GM23248 (cell line): Measurements from ENCODE around the gene SRRM5. TPM values are rescaled to one million over a fixed set of nuclear protein-coding genes. Genes with fewer than 3 reads are reported as not detected.

Source experiments
- DNase-seq: peaks from one replicate; pipeline ENCODE4 v3.0.0-alpha.2; 2015
- H2AFZ ChIP-seq: fragments of 200-600 bp; sonication (generic); 2 replicates; pipeline ENCODE4 v1.6.1; 2016; ENCODE audit warnings: antibody characterized with exemption
- H3F3A ChIP-seq: fragments of 200-600 bp; sonication (generic); 2 replicates; pipeline ENCODE4 v1.6.1; 2016; ENCODE audit warnings: mild to moderate bottlenecking, antibody characterized with exemption, mixed run types; ENCODE audit not compliant: insufficient read depth
- H3K27ac ChIP-seq: fragments of 200-600 bp; sonication (generic); 2 replicates; pipeline ENCODE4 v1.5.1; 2016; ENCODE audit warnings: mild to moderate bottlenecking
- H3K27me3 ChIP-seq: fragments of 200-600 bp; sonication (generic); replicated peaks from 2 replicates; pipeline ENCODE4 v1.6.1; 2016; ENCODE audit warnings: mild to moderate bottlenecking; ENCODE audit not compliant: insufficient read depth
- H3K36me3 ChIP-seq: fragments of 200-600 bp; sonication (generic); 2 replicates; pipeline ENCODE4 v1.6.1; 2016; ENCODE audit warnings: low read depth, mild to moderate bottlenecking
- H3K4me1 ChIP-seq: fragments of 200-600 bp; sonication (generic); 2 replicates; pipeline ENCODE4 v1.6.1; 2016; ENCODE audit warnings: mild to moderate bottlenecking; ENCODE audit not compliant: insufficient read depth
- H3K4me2 ChIP-seq: fragments of 200-600 bp; sonication (generic); one replicate; pipeline ENCODE4 v1.6.1; 2016; ENCODE audit warnings: mild to moderate bottlenecking; ENCODE audit not compliant: unreplicated experiment
- H3K4me3 ChIP-seq: fragments of 200-600 bp; sonication (generic); 2 replicates; pipeline ENCODE4 v1.5.1; 2016; ENCODE audit warnings: mild to moderate bottlenecking
- H3K79me2 ChIP-seq: fragments of 200-600 bp; sonication (generic); 2 replicates; pipeline ENCODE4 v1.6.1; 2016; ENCODE audit warnings: mild to moderate bottlenecking; ENCODE audit not compliant: insufficient read depth
- H3K9ac ChIP-seq: fragments of 200-600 bp; sonication (generic); 2 replicates; pipeline ENCODE4 v1.6.1; 2016; ENCODE audit warnings: mild to moderate bottlenecking
- H3K9me2 ChIP-seq: fragments of 200-600 bp; sonication (generic); 2 replicates; pipeline ENCODE4 v1.6.1; 2016; ENCODE audit warnings: mixed run types, mild to moderate bottlenecking, moderate library complexity; ENCODE audit not compliant: insufficient read depth
- H3K9me3 ChIP-seq: fragments of 200-600 bp; sonication (generic); one replicate; pipeline ENCODE4 v1.6.1; 2017; ENCODE audit warnings: low read depth
- H4K20me1 ChIP-seq: fragments of 200-600 bp; sonication (generic); 2 replicates; pipeline ENCODE4 v1.6.0; 2016; ENCODE audit not compliant: insufficient read depth
- EZH2 ChIP-seq: fragments of 200-600 bp; sonication (generic); IDR thresholded peaks from 2 replicates; pipeline ENCODE4 v1.6.1; 2018; ENCODE audit warnings: antibody characterized with exemption, mild to moderate bottlenecking; ENCODE audit not compliant: insufficient read depth, poor library complexity, severe bottlenecking
- EZH2phosphoT487 ChIP-seq: fragments of 200-600 bp; sonication (generic); IDR thresholded peaks from 2 replicates; pipeline ENCODE4 v1.6.1; 2018; ENCODE audit warnings: antibody characterized with exemption, moderate library complexity, mild to moderate bottlenecking, low read depth; ENCODE audit not compliant: insufficient read depth
- WGBS, 2 experiments: methylation state at CpG; one replicate each; pipeline ENCODE4 v1.1.6; 2015 to 2017; ENCODE audit warnings: low lambda C conversion rate in 2 of 2, low coverage in 1 of 2; ENCODE audit errors: missing lambda C conversion rate in 2 of 2; 5-methylcytosine and 5-hydroxymethylcytosine counted together
- in situ Hi-C: fragments of 300-500 bp; cut with MboI; formaldehyde crosslinking; loops from 2 replicates; pipeline ENCODE4 v1.15.0; 2020
- polyA plus RNA-seq: library from polyadenylated mRNA; unstranded; fragments of >200 nt; fragmentation: Nextera tagmentation; extraction: Ambion mirVana; gene quantifications from 2 replicates; pipeline ENCODE4 v1.2.1, GENCODE V29; 2016
- total RNA-seq: library from RNA; depleted of rRNA; stranded (reverse); fragments of >200 nt; shearing (Covaris generic); gene quantifications from 2 replicates; pipeline ENCODE4 v1.2.3, GENCODE V29; 2014

SRRM5 gene
- total and polyA plus RNA-seq, 2 experiments from 2014 or later: not detected

GRCh38 chr19:43658001-43658400 is 46.1 kb downstream of the SRRM5 start:
- in situ Hi-C loops: no loop called here
- H3K4me1 ChIP-seq: no peaks in the 10 kb centered on the region
- H3K27ac ChIP-seq: no peak overlapping the region
- H3K4me3 ChIP-seq: no peak overlapping the region
- H4K20me1 ChIP-seq: no peaks in the 10 kb centered on the region
- H3K79me2 ChIP-seq: peaks cover 54% of the 10 kb centered on the region
- no peak overlapping the region for H3K4me2 ChIP-seq
- H3F3A ChIP-seq: peaks cover 24% of the 10 kb centered on the region
- no peak overlapping the region for H2AFZ ChIP-seq
- peaks cover 36% of the 10 kb centered on the region for H3K36me3 ChIP-seq
- no peaks in the 10 kb centered on the region for H3K9me2 ChIP-seq
- H3K27me3 ChIP-seq: no peaks in the 10 kb centered on the region
- 67 to 74% methylated on average over 2 of the region's 2 CpGs for WGBS, 2 experiments
- no peaks in the 10 kb centered on the region for H3K9me3 ChIP-seq
- H3K9ac ChIP-seq: no peak overlapping the region
- TF ChIP-seq EZH2phosphoT487 (no peak), EZH2 (no peak)
- no peak for DNase-seq

DNA sequence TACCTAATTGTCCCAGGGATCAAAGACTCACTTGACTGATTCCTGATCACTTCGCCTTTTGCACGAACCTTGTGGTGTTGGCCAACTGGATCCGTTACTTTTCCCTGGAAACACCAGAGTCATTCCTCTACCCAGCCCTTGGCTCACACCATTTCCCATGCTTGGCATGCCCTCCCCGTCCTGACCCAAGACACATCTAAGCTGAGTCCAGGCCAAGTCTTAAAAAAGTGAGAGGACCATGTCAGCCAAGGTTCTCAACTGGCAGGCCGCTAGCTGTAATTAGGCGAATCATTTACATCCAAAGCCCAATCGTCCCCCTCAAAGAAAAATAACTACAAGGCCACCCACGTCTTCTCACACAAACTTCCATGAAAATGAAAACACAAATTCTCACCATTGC is 46.6 kb downstream of the SRRM5 start:
- H3K9ac ChIP-seq: no peak overlapping the region
- no peaks in the 10 kb centered on the region for H3K4me1 ChIP-seq
- WGBS, 2 experiments: 89 to 93% methylated on average over 8 of the region's 8 CpGs
- H3K4me3 ChIP-seq: no peak overlapping the region
- peaks cover 40% of the 10 kb centered on the region for H3K36me3 ChIP-seq
- no peak overlapping the region for H3K27ac ChIP-seq
- no peaks in the 10 kb centered on the region for H3K9me3 ChIP-seq
- in situ Hi-C loops: no loop called here
- H3K79me2 ChIP-seq: peaks cover 59% of the 10 kb centered on the region
- H3K4me2 ChIP-seq: no peak overlapping the region
- no peaks in the 10 kb centered on the region for H4K20me1 ChIP-seq
- H3K9me2 ChIP-seq: no peaks in the 10 kb centered on the region
- TF ChIP-seq EZH2: no peak
- no peak for TF ChIP-seq EZH2phosphoT487
- H2AFZ ChIP-seq: no peak overlapping the region
- no peak for DNase-seq
- peaks cover 24% of the 10 kb centered on the region for H3F3A ChIP-seq
- H3K27me3 ChIP-seq: no peaks in the 10 kb centered on the region

DNA sequence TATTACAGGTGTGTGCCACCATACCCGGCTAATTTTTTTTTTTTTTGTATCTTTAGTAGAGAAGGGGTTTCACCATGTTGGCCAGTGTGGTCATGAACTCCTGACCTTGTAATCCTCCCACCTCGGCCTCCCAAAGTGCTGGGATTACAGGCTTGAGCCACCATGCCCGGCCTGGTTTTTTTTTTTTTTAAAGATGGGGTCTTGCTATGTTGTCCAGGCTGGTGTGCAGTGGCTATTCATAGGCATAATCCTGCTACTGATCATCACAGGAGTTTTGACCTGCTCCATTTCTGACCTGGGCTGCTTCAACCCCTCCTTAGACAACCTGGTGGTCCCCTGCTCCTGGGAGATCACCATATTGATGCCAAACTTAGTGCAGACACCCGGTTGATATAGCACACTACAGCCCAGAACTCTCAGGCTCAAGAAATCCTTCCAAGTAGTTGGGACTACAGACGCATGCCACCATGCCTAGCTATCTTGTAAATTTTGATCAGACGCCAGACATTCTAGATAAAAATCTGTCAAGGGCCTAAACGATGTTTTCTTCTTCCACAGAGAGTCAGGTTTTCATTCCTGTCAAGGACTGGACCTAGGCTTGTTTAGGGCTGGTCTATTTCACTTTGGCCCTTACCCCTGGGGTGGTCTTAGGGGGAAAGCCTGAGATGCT is 48.5 kb downstream of the SRRM5 start:
- Histone ChIP-seq H3K79me2 (peaks cover 78% of the 10 kb centered on the region), H3K9ac (no peak overlapping the region), H3K9me2 (no peaks in the 10 kb centered on the region), H3F3A (peaks cover 22% of the 10 kb centered on the region), H3K27ac (no peak overlapping the region), H2AFZ (no peak overlapping the region), H4K20me1 (no peaks in the 10 kb centered on the region), H3K27me3 (no peaks in the 10 kb centered on the region), H3K9me3 (no peaks in the 10 kb centered on the region), H3K4me1 (no peaks in the 10 kb centered on the region), H3K4me3 (no peak overlapping the region), H3K4me2 (no peak overlapping the region), H3K36me3 (peaks cover 55% of the 10 kb centered on the region)
- no peak for DNase-seq
- in situ Hi-C loops: no loop called here
- TF ChIP-seq EZH2phosphoT487 (no peak), EZH2 (no peak)
- 95 to 97% methylated on average over 7 of the region's 7 CpGs for WGBS, 2 experiments

DNA sequence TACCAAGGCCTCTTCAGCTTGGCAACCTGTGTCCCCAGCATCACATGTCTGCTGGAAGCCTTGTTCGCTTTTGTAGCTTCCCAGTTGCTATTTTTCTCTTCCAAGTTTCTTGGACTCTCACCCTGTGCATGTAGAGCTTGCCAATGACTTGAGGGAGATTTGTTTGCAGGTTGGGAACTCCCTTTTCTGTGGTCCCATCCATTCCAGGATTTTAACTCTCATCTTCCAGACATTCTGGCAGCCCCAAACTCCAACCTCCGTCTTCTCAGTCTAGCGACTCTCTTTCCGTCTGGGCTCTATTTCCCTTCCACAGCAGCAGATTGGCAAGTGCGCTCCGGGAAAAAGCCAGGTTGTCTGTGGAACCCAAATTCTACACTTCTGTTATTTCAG is 49.1 kb downstream of the SRRM5 start:
- Histone ChIP-seq H3K27ac (no peak overlapping the region), H3K4me2 (no peak overlapping the region), H3K36me3 (peaks cover 55% of the 10 kb centered on the region), H2AFZ (no peak overlapping the region), H3K9ac (no peak overlapping the region), H3K9me2 (no peaks in the 10 kb centered on the region), H4K20me1 (no peaks in the 10 kb centered on the region), H3K79me2 (peaks cover 83% of the 10 kb centered on the region), H3K9me3 (no peaks in the 10 kb centered on the region), H3F3A (peaks cover 21% of the 10 kb centered on the region), H3K27me3 (no peaks in the 10 kb centered on the region), H3K4me1 (no peaks in the 10 kb centered on the region), H3K4me3 (no peak overlapping the region)
- in situ Hi-C loops: no loop called here
- no peak for TF ChIP-seq EZH2
- TF ChIP-seq EZH2phosphoT487: no peak
- 99% methylated on average over 6 of the region's 6 CpGs for WGBS, 2 experiments
- DNase-seq: no peak

- no peaks in the 10 kb centered on the region for H3K9me2 ChIP-seq
- no peak overlapping the region for H2AFZ ChIP-seq
- DNase-seq: peak; percentile 49
- H3K4me3 ChIP-seq: no peak overlapping the region
- in situ Hi-C loops: no loop called here
- H3K4me1 ChIP-seq: no peaks in the 10 kb centered on the region
- no peak overlapping the region for H3K4me2 ChIP-seq
- H3K36me3 ChIP-seq: peaks cover 68% of the 10 kb centered on the region
- H3K9ac ChIP-seq: no peak overlapping the region
- no peak overlapping the region for H3K27ac ChIP-seq
- H3K79me2 ChIP-seq: peaks cover 94% of the 10 kb centered on the region
- H3F3A ChIP-seq: peaks cover 21% of the 10 kb centered on the region
- H3K9me3 ChIP-seq: no peaks in the 10 kb centered on the region
- TF ChIP-seq EZH2 (no peak), EZH2phosphoT487 (no peak)
- H4K20me1 ChIP-seq: no peaks in the 10 kb centered on the region
- WGBS, 2 experiments: 92 to 96% methylated on average over 6 of the region's 6 CpGs
- no peaks in the 10 kb centered on the region for H3K27me3 ChIP-seq
Measured at GRCh38 chr19:43662487-43662886, 50.6 kb downstream of the SRRM5 start.
